Esophagus muscularis mucosa (tissue), 4 donors: ENCODE data around the gene NRK. TPM values are rescaled to one million over a fixed set of nuclear protein-coding genes. Genes with fewer than 3 reads are reported as not detected.

ENCODE experiments used
- DNase-seq: peaks from one replicate; pipeline ENCODE4 v3.0.0-alpha.2; 2017; ENCODE audit errors: extremely low spot score
- H3K27ac ChIP-seq, 4 donors: fragments of 200-600 bp; sonication (generic); replicated peaks in 1 of 4; 1 replicate in 3 of 4; 2 replicates in 1 of 4; pipeline ENCODE4 v1.5.1; 2016 to 2019; ENCODE audit warnings: mild to moderate bottlenecking in 1 of 4
- H3K27me3 ChIP-seq, 4 donors: fragments of 200-600 bp; sonication (generic); one replicate each; pipeline versions ENCODE4 v1.5.1 to v1.6.0; 2016 to 2019
- H3K36me3 ChIP-seq, 4 donors: fragments of 200-600 bp; sonication (generic); one replicate each; pipeline ENCODE4 v1.5.1; 2016 to 2019
- H3K4me1 ChIP-seq, 4 donors: fragments of 200-600 bp; sonication (generic); one replicate each; pipeline ENCODE4 v1.5.1; 2016 to 2019
- H3K4me3 ChIP-seq, 4 donors: fragments of 200-600 bp; sonication (generic); 1 replicate in 2 of 4; 2 replicates in 2 of 4; pipeline ENCODE4 v1.5.1; 2016 to 2019; ENCODE audit warnings: mild to moderate bottlenecking in 4 of 4, moderate library complexity in 1 of 4
- H3K9me3 ChIP-seq, 4 donors: fragments of 200-600 bp; sonication (generic); 1 replicate in 3 of 4; 2 replicates in 1 of 4; pipeline ENCODE4 v1.5.1; 2016 to 2019
- EP300 ChIP-seq: sonication (generic); formaldehyde crosslinking; IDR thresholded peaks from one replicate; pipeline ENCODE4 v1.6.1; 2017; ENCODE audit warnings: antibody characterized with exemption
- POLR2A ChIP-seq: fragments of 450-650 bp; IDR thresholded peaks from one replicate; pipeline ENCODE4 v1.6.1; 2017; ENCODE audit warnings: antibody characterized with exemption, moderate library complexity, mild to moderate bottlenecking, low read depth
- POLR2AphosphoS5 ChIP-seq, 2 donors: sonication (generic); formaldehyde crosslinking; IDR thresholded peaks; one replicate each; pipeline ENCODE4 v1.6.1; 2017; ENCODE audit warnings: antibody characterized with exemption in 2 of 2
- whole genome bisulfite sequencing: methylation state at CpG from one replicate; pipeline ENCODE4 v1.1.5; 2018; 5-methylcytosine and 5-hydroxymethylcytosine counted together
- intact Hi-C: fragments of 100-400 bp; cut with DNase I; formaldehyde crosslinking; loops from one replicate; pipeline ENCODE4 v1.15.1; 2023
- total RNA-seq, 4 donors: library from RNA; depleted of rRNA; stranded (reverse); fragments of >200 nt; gene quantifications; one replicate each; pipeline versions ENCODE4 v1.1.0 to v1.2.1, GENCODE V29; 2016
- TF ChIP-seq, protein P1 (sequence below), 3 experiments: fragments of 200-600 bp in 2 of 3; fragments of 450-650 bp in 1 of 3; sonication (generic) in 2 of 3; IDR thresholded peaks; one replicate each; pipeline ENCODE4 v1.5.1; 2017 to 2019; ENCODE audit warnings: antibody characterized with exemption in 3 of 3, mild to moderate bottlenecking in 2 of 3, moderate library complexity in 1 of 3

The NRK gene, protein sequence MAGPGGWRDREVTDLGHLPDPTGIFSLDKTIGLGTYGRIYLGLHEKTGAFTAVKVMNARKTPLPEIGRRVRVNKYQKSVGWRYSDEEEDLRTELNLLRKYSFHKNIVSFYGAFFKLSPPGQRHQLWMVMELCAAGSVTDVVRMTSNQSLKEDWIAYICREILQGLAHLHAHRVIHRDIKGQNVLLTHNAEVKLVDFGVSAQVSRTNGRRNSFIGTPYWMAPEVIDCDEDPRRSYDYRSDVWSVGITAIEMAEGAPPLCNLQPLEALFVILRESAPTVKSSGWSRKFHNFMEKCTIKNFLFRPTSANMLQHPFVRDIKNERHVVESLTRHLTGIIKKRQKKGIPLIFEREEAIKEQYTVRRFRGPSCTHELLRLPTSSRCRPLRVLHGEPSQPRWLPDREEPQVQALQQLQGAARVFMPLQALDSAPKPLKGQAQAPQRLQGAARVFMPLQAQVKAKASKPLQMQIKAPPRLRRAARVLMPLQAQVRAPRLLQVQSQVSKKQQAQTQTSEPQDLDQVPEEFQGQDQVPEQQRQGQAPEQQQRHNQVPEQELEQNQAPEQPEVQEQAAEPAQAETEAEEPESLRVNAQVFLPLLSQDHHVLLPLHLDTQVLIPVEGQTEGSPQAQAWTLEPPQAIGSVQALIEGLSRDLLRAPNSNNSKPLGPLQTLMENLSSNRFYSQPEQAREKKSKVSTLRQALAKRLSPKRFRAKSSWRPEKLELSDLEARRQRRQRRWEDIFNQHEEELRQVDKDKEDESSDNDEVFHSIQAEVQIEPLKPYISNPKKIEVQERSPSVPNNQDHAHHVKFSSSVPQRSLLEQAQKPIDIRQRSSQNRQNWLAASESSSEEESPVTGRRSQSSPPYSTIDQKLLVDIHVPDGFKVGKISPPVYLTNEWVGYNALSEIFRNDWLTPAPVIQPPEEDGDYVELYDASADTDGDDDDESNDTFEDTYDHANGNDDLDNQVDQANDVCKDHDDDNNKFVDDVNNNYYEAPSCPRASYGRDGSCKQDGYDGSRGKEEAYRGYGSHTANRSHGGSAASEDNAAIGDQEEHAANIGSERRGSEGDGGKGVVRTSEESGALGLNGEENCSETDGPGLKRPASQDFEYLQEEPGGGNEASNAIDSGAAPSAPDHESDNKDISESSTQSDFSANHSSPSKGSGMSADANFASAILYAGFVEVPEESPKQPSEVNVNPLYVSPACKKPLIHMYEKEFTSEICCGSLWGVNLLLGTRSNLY (N-terminal part only)
- total RNA-seq = 10 to 100 TPM in 1 of 4 donors, 1 to 10 TPM in 3; 2.7 to 10.8 (median 5.8) TPM

DNA sequence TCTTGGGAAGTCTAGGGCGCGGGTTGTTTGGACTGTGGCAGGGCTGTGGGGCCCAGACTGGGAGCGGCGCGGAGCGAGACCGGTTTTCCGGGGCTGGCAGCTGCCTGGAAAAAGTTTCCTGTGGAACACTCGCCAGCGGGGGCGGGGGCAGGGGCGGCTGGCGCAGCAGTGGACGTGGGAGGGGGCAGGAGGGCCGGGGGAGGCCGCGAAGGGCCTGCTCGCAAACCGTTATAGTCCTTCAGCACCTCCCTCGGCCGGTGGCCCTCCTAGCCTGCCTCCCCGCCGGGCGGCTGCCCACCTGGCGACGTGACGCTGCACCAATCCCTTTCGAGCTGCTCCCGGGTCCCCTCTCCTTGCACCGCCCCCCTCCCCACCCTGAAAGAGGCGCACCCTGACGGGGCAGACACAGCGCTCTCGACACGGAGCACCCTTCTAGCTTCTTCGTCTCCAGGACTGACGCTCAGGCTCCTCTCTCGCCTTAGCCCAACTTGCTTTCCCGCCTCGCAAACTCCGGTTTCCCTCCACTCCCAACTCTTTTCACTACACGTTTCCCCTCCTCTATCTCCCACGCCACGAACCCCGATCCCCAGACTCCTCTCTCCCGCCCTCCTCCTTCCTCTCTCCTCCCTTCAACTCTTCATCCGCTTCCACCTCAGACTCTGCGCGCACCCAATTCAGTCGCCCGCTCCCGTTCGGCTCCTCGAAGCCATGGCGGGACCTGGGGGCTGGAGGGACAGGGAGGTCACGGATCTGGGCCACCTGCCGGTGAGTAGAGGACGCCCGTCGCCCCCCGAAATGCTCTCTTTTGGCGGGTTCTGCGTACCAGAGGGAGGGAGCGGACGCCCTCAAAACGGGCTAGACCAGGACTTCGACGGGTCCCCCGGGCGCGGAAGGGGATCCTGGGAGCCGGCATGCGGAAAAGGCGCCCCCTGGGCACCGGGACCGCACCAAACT lies at the start of gene NRK:
TSS of gene NRK (plus strand) at position 402 of the 954 bp plus-strand sequence. CDS start at position 709, 307 bp downstream.
- Histone ChIP-seq H3K4me1 (peaks cover 0 to 17% (median 13%) of the 10 kb centered on the region in 4 donors), H3K36me3 (no peaks in the 10 kb centered on the region), H3K9me3 (no peaks in the 10 kb centered on the region), H3K27ac (peak within 1 kb of the TSS in 2 of 4 donors; percentile 39 to 45), H3K4me3 (peak within 1 kb of the TSS; percentile 39 to 48 (median 42)), H3K27me3 (peaks cover 0 to 39% (median 14%) of the 10 kb centered on the region in 4 donors)
- TF ChIP-seq POLR2AphosphoS5 (IDR thresholded peaks at IDR 0.05) (no peak), POLR2A (no peak), EP300 (no peak)
- TF ChIP-seq, protein P1, sequence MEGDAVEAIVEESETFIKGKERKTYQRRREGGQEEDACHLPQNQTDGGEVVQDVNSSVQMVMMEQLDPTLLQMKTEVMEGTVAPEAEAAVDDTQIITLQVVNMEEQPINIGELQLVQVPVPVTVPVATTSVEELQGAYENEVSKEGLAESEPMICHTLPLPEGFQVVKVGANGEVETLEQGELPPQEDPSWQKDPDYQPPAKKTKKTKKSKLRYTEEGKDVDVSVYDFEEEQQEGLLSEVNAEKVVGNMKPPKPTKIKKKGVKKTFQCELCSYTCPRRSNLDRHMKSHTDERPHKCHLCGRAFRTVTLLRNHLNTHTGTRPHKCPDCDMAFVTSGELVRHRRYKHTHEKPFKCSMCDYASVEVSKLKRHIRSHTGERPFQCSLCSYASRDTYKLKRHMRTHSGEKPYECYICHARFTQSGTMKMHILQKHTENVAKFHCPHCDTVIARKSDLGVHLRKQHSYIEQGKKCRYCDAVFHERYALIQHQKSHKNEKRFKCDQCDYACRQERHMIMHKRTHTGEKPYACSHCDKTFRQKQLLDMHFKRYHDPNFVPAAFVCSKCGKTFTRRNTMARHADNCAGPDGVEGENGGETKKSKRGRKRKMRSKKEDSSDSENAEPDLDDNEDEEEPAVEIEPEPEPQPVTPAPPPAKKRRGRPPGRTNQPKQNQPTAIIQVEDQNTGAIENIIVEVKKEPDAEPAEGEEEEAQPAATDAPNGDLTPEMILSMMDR (IDR thresholded peaks at IDR 0.05) = no peak
- no peak for DNase-seq
- 29% methylated on average over 50 of the region's 76 CpGs for WGBS
- intact Hi-C loops = no loop called here

DNA sequence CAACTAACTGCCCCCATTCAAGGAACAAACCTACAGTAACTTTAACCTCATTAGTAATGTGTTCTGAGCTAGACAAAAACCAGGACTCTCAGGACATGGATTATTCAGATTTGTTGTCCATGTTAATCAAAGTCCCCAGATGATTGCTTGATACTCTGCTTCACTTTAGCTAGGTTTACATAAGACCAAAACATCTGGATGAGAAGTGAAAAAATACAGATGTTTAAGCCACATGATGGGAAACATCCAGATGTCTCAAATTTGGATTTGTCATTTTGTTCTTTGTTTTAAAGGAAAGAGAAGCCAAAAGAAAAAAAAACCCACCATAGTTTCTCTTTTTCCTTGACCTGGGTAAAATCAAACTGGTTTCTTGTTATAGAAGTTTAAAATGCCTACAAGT lies 48.5 kb upstream of the NRK start:
- no peaks in the 10 kb centered on the region for H3K9me3 ChIP-seq
- no peaks in the 10 kb centered on the region for H3K4me1 ChIP-seq
- no peak overlapping the region for H3K27ac ChIP-seq
- DNase-seq = no peak
- no peaks in the 10 kb centered on the region for H3K36me3 ChIP-seq
- intact Hi-C loops = no loop called here
- no peak overlapping the region for H3K4me3 ChIP-seq
- no peak for TF ChIP-seq EP300
- no peak for TF ChIP-seq POLR2AphosphoS5 (IDR thresholded peaks at IDR 0.05)
- TF ChIP-seq POLR2A = no peak
- TF ChIP-seq, protein P1 (IDR thresholded peaks at IDR 0.05) = no peak
- H3K27me3 ChIP-seq = peaks cover 0 to 5% (median 0%) of the 10 kb centered on the region in 4 donors

DNA sequence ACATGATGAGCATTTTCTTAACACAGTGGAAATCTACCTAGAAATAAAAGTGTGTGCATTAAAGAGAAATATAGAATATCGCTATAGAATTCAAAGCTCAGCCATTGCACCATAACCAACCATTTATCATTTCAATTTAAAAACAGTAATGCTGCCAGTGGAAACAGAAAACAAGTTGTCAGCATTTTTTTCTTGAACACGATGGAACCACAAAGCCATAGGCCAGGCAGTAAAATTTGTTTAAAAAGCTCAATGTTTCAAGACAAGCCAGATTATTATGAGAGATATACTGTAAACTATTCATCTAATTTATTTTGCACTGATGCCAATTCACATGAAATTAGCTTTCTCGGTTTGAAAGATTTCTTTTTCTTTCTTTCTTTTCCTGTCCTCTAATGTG lies 46.7 kb upstream of the NRK start:
- WGBS = 51% methylated on average over 3 of the region's 3 CpGs
- intact Hi-C loops = no loop called here
- H3K4me3 ChIP-seq = no peak overlapping the region

More for the DNA sequence above, 46.7 kb upstream of the NRK start:
- DNase-seq = no peak
- peaks cover 0 to 5% (median 0%) of the 10 kb centered on the region in 4 donors for H3K27me3 ChIP-seq
- H3K4me1 ChIP-seq = no peaks in the 10 kb centered on the region
- TF ChIP-seq POLR2A (no peak), EP300 (no peak), POLR2AphosphoS5 (IDR thresholded peaks at IDR 0.05) (no peak)
- TF ChIP-seq, protein P1 (IDR thresholded peaks at IDR 0.05) = no peak
- no peak overlapping the region for H3K27ac ChIP-seq
- no peaks in the 10 kb centered on the region for H3K36me3 ChIP-seq
- no peaks in the 10 kb centered on the region for H3K9me3 ChIP-seq
